SU-DHL-6 (cell line): ENCODE measurements around the gene PPP1R9B.

Experiments
- H2AFZ ChIP-seq: fragments of 200-600 bp; sonication (generic); 2 replicates; pipeline ENCODE4 v1.6.1; 2014; ENCODE audit warnings: low read depth, mild to moderate bottlenecking, moderate library complexity, mixed read lengths, antibody characterized with exemption, low read length; ENCODE audit not compliant: severe bottlenecking
- H3F3A ChIP-seq: fragments of 200-600 bp; shearing (Covaris generic); 2 replicates; pipeline ENCODE4 v1.6.0; 2016; ENCODE audit warnings: antibody characterized with exemption, mild to moderate bottlenecking; ENCODE audit not compliant: insufficient read depth
- H3K27ac ChIP-seq: fragments of 200-600 bp; sonication (generic); 2 replicates; pipeline ENCODE4 v1.5.1; 2016; ENCODE audit warnings: low read depth, mild to moderate bottlenecking, low read length, moderate library complexity, mixed read lengths
- H3K27me3 ChIP-seq: fragments of 200-600 bp; sonication (generic), shearing (Covaris generic); 2 replicates; pipeline ENCODE4 v1.6.0; 2014; ENCODE audit warnings: mild to moderate bottlenecking, low read length
- H3K36me3 ChIP-seq: fragments of 200-600 bp; sonication (generic); 2 replicates; pipeline ENCODE4 v1.6.1; 2014; ENCODE audit warnings: mild to moderate bottlenecking, low read length, mixed read lengths
- H3K4me2 ChIP-seq: fragments of 300-600, 200-600 bp; shearing (Covaris generic), sonication (generic); 2 replicates; pipeline ENCODE4 v1.6.0; 2014; ENCODE audit warnings: low read length, low read depth, mild to moderate bottlenecking; ENCODE audit not compliant: poor library complexity, severe bottlenecking
- H3K4me3 ChIP-seq: fragments of 200-600 bp; sonication (generic); 2 replicates; pipeline ENCODE4 v1.5.1; 2014; ENCODE audit warnings: antibody characterized with exemption, low read length, mild to moderate bottlenecking, mixed read lengths; ENCODE audit not compliant: insufficient read depth, poor library complexity, severe bottlenecking
- H3K79me2 ChIP-seq: fragments of 200-600 bp; sonication (generic); 2 replicates; pipeline ENCODE4 v1.6.1; 2014; ENCODE audit warnings: mild to moderate bottlenecking, low read length, moderate library complexity; ENCODE audit not compliant: insufficient read depth
- H3K9ac ChIP-seq: fragments of 200-600 bp; sonication (generic); 2 replicates; pipeline ENCODE4 v1.7.0; 2014; ENCODE audit warnings: mild to moderate bottlenecking, low read length
- H3K9me2 ChIP-seq: fragments of 200-600 bp; sonication (generic); replicated peaks from 2 replicates; pipeline ENCODE4 v1.6.1; 2014; ENCODE audit warnings: low read length; ENCODE audit not compliant: insufficient read depth
- H3K9me3 ChIP-seq: fragments of 200-600 bp; sonication (generic); 2 replicates; pipeline ENCODE4 v1.6.1; 2014; ENCODE audit warnings: low read length, mixed read lengths; ENCODE audit not compliant: insufficient read depth
- H4K20me1 ChIP-seq: fragments of 200-600 bp; sonication (generic); 2 replicates; pipeline ENCODE4 v1.6.1; 2014; ENCODE audit warnings: low read depth, mild to moderate bottlenecking, antibody characterized with exemption, low read length, moderate library complexity, mixed read lengths
- CTCF ChIP-seq: fragments of 200-600 bp; sonication (generic); IDR thresholded peaks from one replicate; pipeline ENCODE4 v1.5.1; 2017; ENCODE audit warnings: antibody characterized with exemption, mild to moderate bottlenecking, low read length, moderate library complexity; ENCODE audit not compliant: insufficient read depth, poor library complexity, severe bottlenecking
- EZH2phosphoT487 ChIP-seq: fragments of 200-600 bp; sonication (generic), shearing (Covaris generic); conservative IDR thresholded peaks from 2 replicates; pipeline ENCODE4 v1.6.1; 2018; ENCODE audit warnings: mild to moderate bottlenecking, antibody characterized with exemption, low read length, moderate library complexity, mixed read lengths

The PPP1R9B gene

DNA sequence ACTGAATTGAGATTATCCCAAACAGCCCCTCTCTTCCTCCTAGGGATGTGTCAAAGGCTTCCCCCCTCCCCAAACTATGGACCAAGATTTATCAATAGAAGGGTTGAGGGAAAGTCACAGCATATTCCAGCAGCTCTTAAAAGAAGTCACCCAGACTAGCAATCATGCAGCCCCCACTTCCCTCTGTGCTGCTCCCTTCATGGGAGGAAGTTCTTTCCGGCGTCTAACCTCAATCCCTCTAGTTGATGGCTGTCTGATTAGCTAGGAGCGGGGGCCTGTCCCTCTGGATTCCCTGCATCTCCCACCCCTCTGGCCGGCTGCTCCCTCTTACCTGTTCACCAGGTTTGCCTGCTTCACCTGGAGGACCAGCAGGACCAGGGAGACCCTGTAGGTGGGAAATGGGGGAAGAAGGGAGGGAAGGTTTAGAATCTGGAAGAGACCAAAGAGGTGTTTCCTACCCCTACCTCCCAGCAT, 41.7 kb upstream of the PPP1R9B start:
- Histone ChIP-seq H3F3A (no peaks in the 10 kb centered on the region), H3K27me3 (no peaks in the 10 kb centered on the region)

GRCh38 chr17:50191359-50192143, 41.1 kb upstream of the PPP1R9B start:
- TF ChIP-seq EZH2phosphoT487 (no peak), CTCF (no peak)
- Histone ChIP-seq H3K27ac (no peak overlapping the region), H3K9me3 (no peaks in the 10 kb centered on the region), H3K36me3 (no peaks in the 10 kb centered on the region), H3K4me2 (no peak overlapping the region), H3K9me2 (no peaks in the 10 kb centered on the region), H3K79me2 (no peaks in the 10 kb centered on the region), H3K9ac (no peak overlapping the region), H4K20me1 (no peaks in the 10 kb centered on the region), H2AFZ (no peak overlapping the region), H3K4me3 (no peak overlapping the region), H3F3A (no peaks in the 10 kb centered on the region), H3K27me3 (no peaks in the 10 kb centered on the region)

More for the DNA sequence above, 41.7 kb upstream of the PPP1R9B start:
- no peaks in the 10 kb centered on the region for H3K36me3 ChIP-seq
- H2AFZ ChIP-seq = no peak overlapping the region
- H3K27ac ChIP-seq = no peak overlapping the region
- H3K4me3 ChIP-seq = no peak overlapping the region
- H3K9me2 ChIP-seq = no peaks in the 10 kb centered on the region
- H3K79me2 ChIP-seq = no peaks in the 10 kb centered on the region
- H4K20me1 ChIP-seq = no peaks in the 10 kb centered on the region
- no peak for TF ChIP-seq EZH2phosphoT487
- no peak for TF ChIP-seq CTCF
- no peak overlapping the region for H3K4me2 ChIP-seq
- H3K9me3 ChIP-seq = no peaks in the 10 kb centered on the region
- no peak overlapping the region for H3K9ac ChIP-seq

DNA sequence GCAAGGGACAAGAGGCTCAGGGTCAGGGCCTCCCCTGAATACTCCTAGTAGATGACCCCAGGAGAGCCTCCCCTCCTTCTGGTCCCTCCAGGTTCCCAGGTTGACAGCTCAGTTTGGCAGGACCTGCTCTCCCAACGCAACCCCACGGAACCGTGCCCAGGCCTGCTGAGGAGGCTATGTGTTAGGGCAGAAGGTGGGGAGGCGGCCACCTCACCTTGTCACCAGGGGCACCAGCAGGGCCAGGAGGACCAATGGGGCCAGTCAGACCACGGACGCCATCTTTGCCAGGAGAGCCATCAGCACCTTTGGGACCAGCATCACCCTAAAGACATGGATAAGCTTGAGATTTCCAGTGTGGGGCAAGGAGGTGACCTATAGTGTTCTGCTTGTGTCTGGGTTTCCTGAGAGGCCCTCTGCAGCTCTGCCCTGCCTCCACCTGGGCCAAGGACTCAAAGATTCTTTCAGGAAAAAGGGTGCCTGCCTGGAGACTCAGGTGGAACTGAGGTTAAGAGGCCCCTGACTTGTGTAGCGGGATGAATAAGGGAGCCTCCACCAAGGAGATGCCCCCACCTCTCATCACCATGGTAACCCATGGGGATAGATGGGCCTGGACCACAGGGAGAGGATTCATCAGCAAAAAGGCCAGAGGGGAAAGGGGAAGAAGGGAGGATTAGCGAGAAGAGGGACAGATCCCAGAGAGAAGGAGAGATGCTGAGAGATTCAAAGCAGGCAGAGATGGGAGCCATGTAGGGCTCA, 40.3 kb upstream of the PPP1R9B start:
- Histone ChIP-seq H3K9me3 (no peaks in the 10 kb centered on the region), H2AFZ (no peak overlapping the region), H3K4me2 (no peak overlapping the region), H3K9me2 (no peaks in the 10 kb centered on the region), H3K9ac (no peak overlapping the region), H4K20me1 (no peaks in the 10 kb centered on the region), H3F3A (no peaks in the 10 kb centered on the region), H3K27ac (no peak overlapping the region), H3K27me3 (no peaks in the 10 kb centered on the region), H3K79me2 (no peaks in the 10 kb centered on the region), H3K36me3 (no peaks in the 10 kb centered on the region), H3K4me3 (no peak overlapping the region)
- no peak for TF ChIP-seq CTCF
- TF ChIP-seq EZH2phosphoT487 = no peak
